ENCODE results near the gene B3GALT5. TPM values are rescaled to one million over a fixed set of nuclear protein-coding genes. Genes with fewer than 3 reads are reported as not detected.

B3GALT5 gene
- total and polyA plus RNA-seq, 2 donors (not counting 1 experiment from before 2014, with no cell fraction given): not detected

GRCh38 chr21:39640754-39641153 is 28.0 kb downstream of the B3GALT5 start:
- H3K4me1 ChIP-seq (ENCODE audit: control insufficient read depth in 2 of 2, insufficient read depth in 2 of 2, low read length in 2 of 2): no peaks in the 10 kb centered on the region
- no peak overlapping the region for H2AFZ ChIP-seq (ENCODE audit: insufficient read depth, low read depth, low read length, poor library complexity, severe bottlenecking)
- ATAC-seq (ENCODE audit: low read depth): no peak
- H3K79me2 ChIP-seq (ENCODE audit: control insufficient read depth, insufficient read depth, low read length): no peaks in the 10 kb centered on the region
- 100% methylated on average over 2 of the region's 4 CpGs for WGBS (ENCODE audit: insufficient coverage)
- no peak overlapping the region for H3K9ac ChIP-seq (ENCODE audit: low read length)
- Mint-ChIP-seq H3K9me3 (ENCODE audit: insufficient read depth) (peaks cover under 1% of the 10 kb centered on the region), H3K4me1 (no peaks in the 10 kb centered on the region), H3K27ac (no peak overlapping the region), H3K4me3 (no peak overlapping the region), H3K27me3 (peaks cover 4% of the 10 kb centered on the region)
- intact Hi-C loops (cut with micrococcal nuclease): no loop called here
- no peaks in the 10 kb centered on the region for H3K36me3 ChIP-seq (replicated peaks in 1 of 2; ENCODE audit: control extremely low read depth in 1 of 2, control insufficient read depth in 1 of 2, extremely low read depth in 1 of 2, insufficient read depth in 2 of 2, low read length in 1 of 2)
- H3K27me3 ChIP-seq (replicated peaks in 1 of 4; ENCODE audit: control extremely low read depth in 1 of 4, control insufficient read depth in 3 of 4, insufficient read depth in 4 of 4, low read length in 3 of 4): peaks cover 0 to 2% (median 0%) of the 10 kb centered on the region in 4 experiments
- no peak for TF ChIP-seq EZH2 (IDR thresholded peaks at IDR 0.05; ENCODE audit: borderline replicate concordance, insufficient read depth, low read depth, low read length, poor library complexity, severe bottlenecking)
- TF ChIP-seq, protein P1, sequence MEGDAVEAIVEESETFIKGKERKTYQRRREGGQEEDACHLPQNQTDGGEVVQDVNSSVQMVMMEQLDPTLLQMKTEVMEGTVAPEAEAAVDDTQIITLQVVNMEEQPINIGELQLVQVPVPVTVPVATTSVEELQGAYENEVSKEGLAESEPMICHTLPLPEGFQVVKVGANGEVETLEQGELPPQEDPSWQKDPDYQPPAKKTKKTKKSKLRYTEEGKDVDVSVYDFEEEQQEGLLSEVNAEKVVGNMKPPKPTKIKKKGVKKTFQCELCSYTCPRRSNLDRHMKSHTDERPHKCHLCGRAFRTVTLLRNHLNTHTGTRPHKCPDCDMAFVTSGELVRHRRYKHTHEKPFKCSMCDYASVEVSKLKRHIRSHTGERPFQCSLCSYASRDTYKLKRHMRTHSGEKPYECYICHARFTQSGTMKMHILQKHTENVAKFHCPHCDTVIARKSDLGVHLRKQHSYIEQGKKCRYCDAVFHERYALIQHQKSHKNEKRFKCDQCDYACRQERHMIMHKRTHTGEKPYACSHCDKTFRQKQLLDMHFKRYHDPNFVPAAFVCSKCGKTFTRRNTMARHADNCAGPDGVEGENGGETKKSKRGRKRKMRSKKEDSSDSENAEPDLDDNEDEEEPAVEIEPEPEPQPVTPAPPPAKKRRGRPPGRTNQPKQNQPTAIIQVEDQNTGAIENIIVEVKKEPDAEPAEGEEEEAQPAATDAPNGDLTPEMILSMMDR (IDR thresholded peaks at IDR 0.05): no peak
- H3K4me2 ChIP-seq (replicated peaks; ENCODE audit: low read depth, low read length, poor library complexity, severe bottlenecking): no peak overlapping the region
- no peak overlapping the region for H3K27ac ChIP-seq (ENCODE audit: low read length in 2 of 2)
- H3K9me3 ChIP-seq (ENCODE audit: control extremely low read depth in 1 of 3, control insufficient read depth in 2 of 3, insufficient read depth in 1 of 3, low read length in 2 of 3): peaks cover 0 to 13% (median 0%) of the 10 kb centered on the region in 3 donors
- no peak overlapping the region for H3K4me3 ChIP-seq (ENCODE audit: control extremely low read depth in 1 of 5, extremely low read depth in 1 of 5, insufficient read depth in 1 of 5, low read depth in 2 of 5, low read length in 4 of 5)
- DNase-seq: no peak
- ChIA-PET CTCF (no interaction called here), POLR2A (no interaction called here)
- H4K20me1 ChIP-seq (ENCODE audit: control insufficient read depth, insufficient read depth, low read length, poor library complexity, severe bottlenecking): no peaks in the 10 kb centered on the region

DNA sequence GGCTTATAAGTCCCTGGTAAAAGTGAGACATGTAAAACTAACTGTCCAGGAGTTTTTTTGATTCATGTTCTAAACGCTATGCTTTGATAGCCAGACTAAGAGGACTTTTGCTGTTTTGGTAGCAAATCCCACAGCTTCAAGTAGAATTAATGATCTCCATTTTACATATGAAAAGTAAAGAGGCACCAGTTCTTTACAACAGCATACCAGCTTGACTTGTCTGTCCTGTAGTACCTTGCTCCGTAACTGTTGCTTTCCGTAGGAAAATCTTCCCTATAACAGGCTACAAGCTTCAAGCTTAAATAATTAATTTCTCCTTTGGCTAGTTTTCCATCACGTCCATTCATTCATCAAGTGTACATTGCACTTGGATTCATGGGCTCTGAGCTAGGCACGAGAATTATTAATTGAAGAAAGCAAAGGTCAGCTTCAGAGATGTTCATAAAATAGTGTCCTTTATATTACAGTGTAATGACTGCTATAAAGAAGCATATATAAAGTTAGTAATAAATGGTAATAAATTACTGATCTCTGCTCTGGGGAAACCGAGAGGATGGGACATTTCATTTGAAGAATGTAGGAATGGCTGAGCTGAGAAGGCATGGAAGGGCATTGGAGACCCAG is 29.2 kb downstream of the B3GALT5 start:
- Mint-ChIP-seq H3K9me3 (ENCODE audit: insufficient read depth) (no peaks in the 10 kb centered on the region), H3K4me1 (no peaks in the 10 kb centered on the region), H3K27me3 (peaks cover 4% of the 10 kb centered on the region), H3K4me3 (no peak overlapping the region), H3K27ac (no peak overlapping the region)
- Histone ChIP-seq H3K79me2 (ENCODE audit: control insufficient read depth, insufficient read depth, low read length) (no peaks in the 10 kb centered on the region), H3K27ac (ENCODE audit: low read length in 2 of 2) (no peak overlapping the region), H3K36me3 (replicated peaks in 1 of 2; ENCODE audit: control extremely low read depth in 1 of 2, control insufficient read depth in 1 of 2, extremely low read depth in 1 of 2, insufficient read depth in 2 of 2, low read length in 1 of 2) (no peaks in the 10 kb centered on the region), H3K27me3 (replicated peaks in 1 of 4; ENCODE audit: control extremely low read depth in 1 of 4, control insufficient read depth in 3 of 4, insufficient read depth in 4 of 4, low read length in 3 of 4) (peaks cover 0 to 2% (median 0%) of the 10 kb centered on the region in 4 experiments), H4K20me1 (ENCODE audit: control insufficient read depth, insufficient read depth, low read length, poor library complexity, severe bottlenecking) (no peaks in the 10 kb centered on the region), H2AFZ (ENCODE audit: insufficient read depth, low read depth, low read length, poor library complexity, severe bottlenecking) (no peak overlapping the region), H3K4me2 (replicated peaks; ENCODE audit: low read depth, low read length, poor library complexity, severe bottlenecking) (no peak overlapping the region), H3K9me3 (ENCODE audit: control extremely low read depth in 1 of 3, control insufficient read depth in 2 of 3, insufficient read depth in 1 of 3, low read length in 2 of 3) (peaks cover 0 to 10% (median 0%) of the 10 kb centered on the region in 3 donors), H3K9ac (ENCODE audit: low read length) (no peak overlapping the region), H3K4me1 (ENCODE audit: control insufficient read depth in 2 of 2, insufficient read depth in 2 of 2, low read length in 2 of 2) (no peaks in the 10 kb centered on the region), H3K4me3 (ENCODE audit: control extremely low read depth in 1 of 5, extremely low read depth in 1 of 5, insufficient read depth in 1 of 5, low read depth in 2 of 5, low read length in 4 of 5) (no peak overlapping the region)
- POLR2A ChIA-PET: no interaction called here
- TF ChIP-seq, protein P1 (IDR thresholded peaks at IDR 0.05): no peak
- TF ChIP-seq EZH2 (IDR thresholded peaks at IDR 0.05; ENCODE audit: borderline replicate concordance, insufficient read depth, low read depth, low read length, poor library complexity, severe bottlenecking): no peak
- ATAC-seq (ENCODE audit: low read depth): no peak
- DNase-seq: no peak
- intact Hi-C loops (cut with micrococcal nuclease): no loop called here
- CTCF ChIA-PET: no interaction called here
- no CpG with 5 or more reads among the region's 6 CpGs for WGBS (ENCODE audit: insufficient coverage)

Data from B cell (primary cell).